NCI-H2196 (cell line): ENCODE measurements around the gene RBM38.
A peak's percentile ranks its signal among the peaks of the same experiment; 100 is the strongest.
"Not testable (repeated sequence)": the region's sequence is repeated elsewhere in the genome, so short reads cannot be mapped to it uniquely, and the experiment has no call there.

Experiments
- DNase-seq: peaks from one replicate; lab custom pipeline; 2025; ENCODE audit not compliant: unreplicated experiment; lab: John Stamatoyannopoulos, UW

RBM38 gene

DNA sequence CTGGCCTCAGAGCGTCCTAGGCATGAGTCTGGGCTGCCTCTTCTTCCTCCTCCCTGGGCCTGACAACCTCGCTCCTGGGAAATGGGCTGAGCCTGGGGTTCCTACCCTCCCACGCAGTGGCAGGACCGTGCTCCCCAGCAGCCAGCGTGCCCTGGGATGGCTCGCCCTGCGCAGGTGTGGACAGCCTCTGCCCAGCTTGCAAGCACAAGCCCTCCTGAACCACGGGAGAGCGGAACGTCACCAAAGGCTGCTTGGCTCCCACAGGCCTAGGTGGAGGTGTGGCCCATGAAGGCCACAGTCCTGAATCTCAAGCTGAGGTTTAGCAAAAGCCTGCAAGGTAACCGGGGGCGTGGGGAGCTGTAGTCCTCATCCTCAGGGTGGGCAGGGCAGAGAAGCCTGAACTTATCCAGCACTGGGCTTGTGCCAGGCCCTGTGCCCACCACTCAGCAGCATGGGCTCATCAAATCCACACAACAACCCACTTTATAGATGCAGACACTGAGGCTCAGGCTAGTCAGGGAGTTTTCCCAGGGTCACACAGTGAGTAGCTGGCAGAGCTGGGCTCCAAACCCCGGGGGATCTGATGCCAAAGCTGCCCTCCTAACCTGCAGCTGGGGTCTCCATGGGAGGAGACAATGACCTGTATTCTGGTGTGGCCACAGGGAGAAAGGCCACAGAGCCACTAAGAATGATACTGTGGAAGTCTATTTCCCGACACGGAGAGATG lies 25.3 kb downstream of the RBM38 start:
- DNase-seq = no peak

DNA sequence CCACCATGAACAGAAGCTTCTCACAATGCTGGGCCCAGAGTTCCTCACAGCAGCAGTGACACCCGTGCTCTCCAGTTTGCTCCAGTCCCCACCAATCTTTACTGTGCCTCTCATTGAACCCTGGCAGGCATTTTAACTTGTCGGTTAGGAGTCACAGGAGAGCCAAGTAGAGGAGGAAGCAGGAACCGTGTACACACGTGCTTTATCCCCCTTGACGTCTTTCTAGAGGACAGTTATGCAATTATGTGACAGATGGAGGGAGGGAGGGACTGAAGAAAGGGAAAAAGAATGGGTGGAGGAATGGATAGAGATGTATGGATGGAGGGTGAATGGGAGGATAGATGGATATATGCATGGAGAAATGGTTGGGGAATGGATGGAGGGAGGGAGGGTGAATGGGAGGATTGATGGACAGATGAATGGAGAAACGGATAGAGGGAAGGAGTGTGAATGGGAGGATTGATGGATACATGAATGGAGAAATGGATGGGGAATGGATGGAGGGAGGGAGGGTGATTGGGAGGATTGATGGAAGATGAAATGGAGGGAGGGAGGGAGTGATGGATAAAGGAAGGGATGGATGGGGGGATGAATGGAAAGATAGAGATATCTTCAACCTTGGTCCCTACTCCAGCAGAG lies 26.0 kb downstream of the RBM38 start:
- no peak for DNase-seq

DNA sequence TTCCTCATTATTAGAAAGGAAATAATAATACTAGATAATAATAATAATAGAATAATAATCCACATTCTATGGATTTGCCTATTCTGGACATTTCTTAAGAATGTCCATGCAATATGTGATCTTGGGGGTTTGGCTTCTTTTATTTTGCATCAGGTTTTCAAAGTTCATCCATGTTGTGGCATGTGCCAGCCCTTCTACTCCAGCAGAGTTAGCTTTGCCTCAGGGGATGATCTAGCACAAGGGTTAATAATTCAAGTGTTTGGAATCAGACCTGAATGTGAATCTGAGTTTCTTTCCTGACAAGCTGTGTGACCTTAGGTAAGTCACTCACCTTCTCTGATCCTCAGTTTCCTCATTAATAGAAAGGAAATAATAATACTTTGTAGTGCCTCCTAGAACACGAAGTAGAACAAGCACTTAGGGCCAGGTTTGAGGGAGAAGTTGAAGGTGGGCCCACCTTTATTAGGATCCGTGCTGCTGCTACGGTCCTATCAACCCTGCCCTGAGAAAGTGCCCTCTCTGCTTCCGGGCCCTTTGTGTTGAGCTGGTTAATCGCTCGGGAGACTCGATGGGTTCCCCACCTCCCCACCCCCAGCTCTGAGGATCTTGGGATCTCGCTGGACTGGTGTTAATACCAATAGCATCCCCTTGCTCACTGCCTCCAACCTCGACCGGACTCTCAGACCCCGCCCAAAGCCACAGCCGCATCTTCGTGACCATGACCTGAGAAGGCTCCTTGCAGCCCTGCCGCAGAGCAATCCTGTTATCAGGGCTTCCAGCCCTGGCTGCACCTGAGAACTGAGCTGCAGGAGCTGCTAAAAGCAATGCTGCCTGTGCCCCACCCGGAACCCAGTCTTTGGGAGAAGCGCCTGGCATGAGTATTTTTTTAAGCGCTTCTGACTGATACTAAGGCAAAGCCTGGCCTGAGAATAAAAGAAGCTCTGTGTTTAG lies 26.9 kb downstream of the RBM38 start:
- DNase-seq = no peak

DNA sequence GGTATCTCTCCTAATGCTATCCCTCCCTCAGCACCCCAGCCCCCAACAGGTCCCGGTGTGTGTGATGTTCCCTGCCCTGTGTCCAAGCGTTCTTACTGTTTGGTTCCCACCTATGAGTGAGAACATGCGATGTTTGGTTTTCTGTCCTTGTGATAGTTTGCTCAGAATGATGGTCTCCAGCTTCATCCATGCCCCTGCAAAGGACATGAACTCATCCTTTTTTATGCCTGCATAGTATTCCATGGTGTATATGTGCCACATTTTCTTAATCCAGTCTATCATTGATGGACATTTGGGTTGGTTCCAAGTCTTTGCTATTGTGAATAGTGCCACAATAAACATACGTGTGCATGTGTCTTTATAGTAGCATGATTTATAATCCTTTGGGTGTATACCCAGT lies 28.3 kb downstream of the RBM38 start:
- DNase-seq = not testable (repeated sequence)

DNA sequence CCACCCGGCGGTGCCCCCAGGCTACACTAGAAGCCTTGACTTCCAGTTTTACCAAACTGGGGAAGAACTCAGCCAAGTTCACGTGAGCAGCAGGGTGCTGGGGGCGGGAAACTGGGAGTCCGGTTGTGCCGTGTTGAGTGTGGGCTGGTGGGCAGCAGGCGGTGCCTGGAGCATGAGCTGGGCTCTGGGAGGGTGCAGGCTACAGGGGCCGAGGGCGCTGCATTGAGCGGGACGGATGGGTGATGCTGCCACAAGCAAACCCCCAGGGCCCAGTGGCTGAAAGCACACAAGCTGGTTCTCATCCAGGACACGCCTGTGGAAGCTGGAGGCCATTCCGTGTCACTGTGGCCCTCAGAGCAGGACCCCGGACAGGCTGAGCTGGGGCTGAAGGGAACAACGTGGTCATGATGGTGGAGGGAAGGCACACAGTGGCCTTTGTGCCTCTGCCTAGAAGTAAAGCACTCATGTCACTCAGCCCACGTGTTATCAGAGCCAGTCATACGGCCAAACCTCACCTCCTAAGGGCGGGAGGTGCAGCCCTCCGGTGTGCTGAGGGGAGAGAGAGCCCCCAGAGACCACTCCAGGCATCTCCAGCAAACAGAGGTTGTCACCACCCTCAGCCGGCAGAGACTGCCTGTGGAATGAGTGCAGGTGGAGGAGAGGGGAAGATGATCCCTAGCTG lies 29.5 kb downstream of the RBM38 start:
- no peak for DNase-seq

- no peak for DNase-seq
Observed at GRCh38 chr20:57421253-57422220, 30.3 kb downstream of the RBM38 start.

DNA sequence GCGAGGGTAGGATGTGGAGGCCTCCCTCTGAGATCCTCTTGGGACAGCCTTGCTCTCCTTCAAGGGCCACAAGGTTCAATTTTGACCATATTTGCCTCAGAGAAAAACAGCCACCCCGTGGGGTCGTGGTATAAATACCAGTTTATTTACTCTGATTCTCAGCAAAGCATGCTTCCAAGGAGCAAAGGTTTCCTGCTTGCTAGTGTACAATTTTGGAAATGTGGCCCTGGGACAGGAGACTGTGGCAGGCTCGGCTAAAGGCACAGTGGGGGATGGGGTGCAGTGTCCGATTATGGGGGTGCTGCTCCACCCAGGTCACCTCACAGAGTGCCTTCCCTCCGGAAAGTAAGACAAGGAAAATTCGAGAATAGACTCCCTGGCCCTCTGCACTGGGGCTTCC lies 31.1 kb downstream of the RBM38 start:
- DNase-seq = no peak

DNA sequence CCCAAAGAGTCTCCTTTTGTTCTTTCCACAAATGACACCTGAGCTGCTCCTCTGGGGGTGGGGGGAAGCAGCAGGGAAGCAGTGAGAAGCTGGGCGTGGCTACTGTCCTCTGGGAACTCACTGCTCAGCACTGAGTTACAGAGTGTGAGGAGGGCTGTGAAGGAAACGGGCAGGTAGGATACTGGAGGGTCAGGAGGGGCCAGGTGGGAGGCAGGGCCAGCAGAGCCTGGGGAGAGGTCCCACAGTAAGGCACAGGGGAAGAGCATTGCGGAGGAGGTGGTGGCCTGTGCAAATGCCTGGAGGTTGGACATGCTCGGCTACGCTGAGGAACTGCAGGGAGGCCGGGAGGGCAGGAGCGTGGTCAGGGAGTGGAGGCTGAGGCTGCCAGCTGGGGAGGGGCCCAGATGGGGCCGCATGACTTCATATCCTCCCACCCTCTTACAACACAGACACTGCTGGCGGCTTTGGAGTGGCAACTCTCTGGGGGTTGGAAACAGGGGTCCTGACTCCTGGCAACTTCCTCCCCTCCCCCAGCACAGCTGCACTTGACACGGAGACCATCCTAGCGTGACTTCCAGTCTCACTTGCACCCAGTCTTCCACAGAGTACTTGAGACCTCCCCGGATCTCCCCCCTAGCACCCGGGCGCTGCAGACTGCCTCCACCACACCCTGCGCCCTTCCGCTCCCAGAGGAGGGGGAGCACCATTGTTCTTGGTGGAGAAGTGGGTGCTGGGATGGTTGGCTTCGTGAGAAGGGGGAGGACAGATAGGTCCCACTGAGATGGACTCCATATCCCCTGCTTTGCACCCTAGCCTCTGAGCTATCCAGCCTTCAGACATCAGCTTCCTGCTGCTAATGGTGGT lies 34.2 kb downstream of the RBM38 start:
- DNase-seq = peak; percentile 10

DNA sequence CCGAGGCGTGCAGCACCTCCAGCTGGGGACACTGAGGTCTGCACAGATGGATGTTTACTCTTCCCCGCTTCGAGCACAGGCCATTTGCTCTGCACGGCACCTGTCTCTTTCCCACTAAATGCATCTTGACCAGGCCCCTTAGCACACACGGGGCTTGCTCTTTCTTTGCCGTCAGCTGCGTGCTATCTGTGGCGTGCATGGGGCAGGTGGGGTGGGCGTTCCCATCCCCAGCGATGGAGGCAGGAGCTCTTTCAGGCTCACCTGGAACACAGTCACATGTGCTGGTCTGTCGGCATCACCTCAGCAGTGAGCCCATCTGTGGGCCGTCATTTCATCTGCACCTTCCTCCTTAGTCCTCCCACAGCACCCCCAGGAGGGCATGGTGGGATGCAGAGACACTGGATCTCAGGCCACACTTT lies 35.1 kb downstream of the RBM38 start:
- no peak for DNase-seq

- DNase-seq = no peak
Observed at GRCh38 chr20:57426831-57427230, 35.6 kb downstream of the RBM38 start.

- DNase-seq = peak; percentile 34
Observed at GRCh38 chr20:57428324-57429158, 37.3 kb downstream of the RBM38 start.

GRCh38 chr20:57429159-57429496 lies 37.9 kb downstream of the RBM38 start:
- DNase-seq = no peak

GRCh38 chr20:57429580-57430200 lies 38.5 kb downstream of the RBM38 start:
- no peak for DNase-seq

DNA sequence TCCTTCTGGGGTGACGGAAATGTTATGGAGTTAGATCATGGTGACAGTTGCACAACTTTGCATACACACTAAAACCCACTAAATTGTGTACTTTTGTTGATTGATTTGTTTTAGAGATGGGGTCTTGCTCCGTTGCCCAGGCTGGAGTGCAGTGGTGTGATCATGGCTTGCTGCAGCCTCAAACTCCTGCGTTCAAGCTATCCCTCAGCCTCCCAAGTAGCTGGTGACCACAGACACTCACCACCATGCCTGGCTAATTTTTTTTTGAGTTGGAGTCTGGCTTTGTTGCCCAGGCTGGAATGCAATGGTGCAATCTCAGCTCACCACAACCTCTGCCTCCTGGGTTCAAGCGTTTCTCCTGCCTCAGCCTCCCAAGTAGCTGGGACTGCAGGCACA lies 39.0 kb downstream of the RBM38 start:
- DNase-seq = not testable (repeated sequence)

GRCh38 chr20:57431539-57431835 lies 40.3 kb downstream of the RBM38 start:
- no peak for DNase-seq

GRCh38 chr20:57432480-57432861 lies 41.3 kb downstream of the RBM38 start:
- DNase-seq = no peak

DNA sequence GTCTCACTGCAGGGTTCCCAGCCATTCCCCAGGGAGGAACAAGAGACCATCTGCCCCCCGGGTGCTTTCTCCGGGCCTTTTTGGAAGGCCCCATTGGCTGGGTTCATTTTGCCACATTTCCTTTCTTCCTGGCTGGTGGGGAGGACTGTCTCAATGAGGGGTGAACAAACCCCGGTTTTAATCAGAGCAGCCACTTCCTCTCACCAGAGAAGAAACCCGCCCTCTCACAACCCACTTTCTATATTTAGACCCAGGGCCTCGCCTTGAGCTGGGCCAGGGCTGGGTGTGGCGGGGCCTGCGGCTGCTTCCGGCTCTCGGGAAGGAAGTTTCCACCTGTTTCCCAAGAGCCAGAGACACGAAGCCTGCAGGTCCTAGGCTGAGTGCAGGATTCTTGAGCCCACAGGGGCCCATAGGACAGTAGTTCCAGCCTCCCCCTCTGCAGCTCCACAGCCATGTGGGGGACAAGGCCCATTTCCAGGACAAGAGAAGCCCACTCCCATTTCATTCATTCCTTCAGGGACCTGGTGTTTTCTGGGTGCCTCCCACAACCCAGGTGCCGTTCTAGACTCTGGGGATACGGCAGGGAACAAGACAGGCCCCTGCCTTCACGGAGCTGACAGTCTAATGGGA lies 41.8 kb downstream of the RBM38 start:
- no peak for DNase-seq
